Measurements from ENCODE around the gene UNC45A. TPM values are rescaled to one million over a fixed set of nuclear protein-coding genes. Genes with fewer than 3 reads are reported as not detected.

Gene UNC45A
- polyA plus RNA-seq, 3 donors: 29.3 to 42.6 (median 30.4) TPM

GRCh38 chr15:90994417-90995311 lies 59.6 kb downstream of the UNC45A start, which contains the start of gene PRC1:
Gene PRC1, minus strand, starts transcription at chr15:90994535. Its CDS starts 118 bp downstream, at chr15:90994417.
- H3K4me2 ChIP-seq (replicated peaks; ENCODE audit: extremely low read depth, low read length, poor library complexity, severe bottlenecking): peak within 1 kb of the TSS; percentile 84
- peak within 1 kb of the TSS; percentile 86 for H2AFZ ChIP-seq (ENCODE audit: insufficient read depth, low read depth, low read length, poor library complexity, severe bottlenecking)
- H3K36me3 Mint-ChIP-seq: peaks cover 24% of the 10 kb centered on the region in 2 donors
- H3K4me3 ChIP-seq (replicated peaks in 1 of 3; ENCODE audit: low read depth in 2 of 3, low read length in 3 of 3): peak within 1 kb of the TSS; percentile 67 to 99 (median 74)
- H3K27ac ChIP-seq (ENCODE audit: low read depth in 1 of 2, low read length in 2 of 2): peak within 1 kb of the TSS; percentile 68 to 87
- H3K4me1 Mint-ChIP-seq: peaks cover 26% of the 10 kb centered on the region
- DNase-seq: peak; percentile 97
- H3K36me3 ChIP-seq (replicated peaks in 1 of 2; ENCODE audit: control insufficient read depth in 1 of 2, insufficient read depth in 2 of 2, low read length in 2 of 2): peaks cover 20 to 23% of the 10 kb centered on the region in 2 donors
- peaks cover 56% of the 10 kb centered on the region for H3K79me2 ChIP-seq (ENCODE audit: insufficient read depth, low read length)
- H3K4me3 Mint-ChIP-seq: peak within 1 kb of the TSS; percentile 99 to 100
- under 1% methylated on average over 56 of the region's 75 CpGs for WGBS (ENCODE audit: insufficient coverage)
- no peaks in the 10 kb centered on the region for H3K27me3 Mint-ChIP-seq (ENCODE audit: low read depth in 3 of 3)
- peak within 1 kb of the TSS; percentile 85 for H3K9ac ChIP-seq (ENCODE audit: insufficient read depth, low read length, poor library complexity, severe bottlenecking)
- H3K9me3 ChIP-seq (replicated peaks in 1 of 2; ENCODE audit: control insufficient read depth in 1 of 2, insufficient read depth in 1 of 2, low read length in 2 of 2): no peaks in the 10 kb centered on the region
- peaks cover 0 to 3% (median 0%) of the 10 kb centered on the region in 7 donors for H3K9me3 Mint-ChIP-seq
- peak within 1 kb of the TSS; percentile 92 to 98 (median 96) for H3K27ac Mint-ChIP-seq
- no peaks in the 10 kb centered on the region for H3K27me3 ChIP-seq (ENCODE audit: control insufficient read depth in 2 of 2, insufficient read depth in 2 of 2, low read length in 2 of 2)
- peaks cover 13 to 16% of the 10 kb centered on the region in 2 donors for H3K4me1 ChIP-seq (ENCODE audit: control insufficient read depth in 1 of 2, insufficient read depth in 2 of 2, low read length in 2 of 2)
- TF ChIP-seq, protein P1, sequence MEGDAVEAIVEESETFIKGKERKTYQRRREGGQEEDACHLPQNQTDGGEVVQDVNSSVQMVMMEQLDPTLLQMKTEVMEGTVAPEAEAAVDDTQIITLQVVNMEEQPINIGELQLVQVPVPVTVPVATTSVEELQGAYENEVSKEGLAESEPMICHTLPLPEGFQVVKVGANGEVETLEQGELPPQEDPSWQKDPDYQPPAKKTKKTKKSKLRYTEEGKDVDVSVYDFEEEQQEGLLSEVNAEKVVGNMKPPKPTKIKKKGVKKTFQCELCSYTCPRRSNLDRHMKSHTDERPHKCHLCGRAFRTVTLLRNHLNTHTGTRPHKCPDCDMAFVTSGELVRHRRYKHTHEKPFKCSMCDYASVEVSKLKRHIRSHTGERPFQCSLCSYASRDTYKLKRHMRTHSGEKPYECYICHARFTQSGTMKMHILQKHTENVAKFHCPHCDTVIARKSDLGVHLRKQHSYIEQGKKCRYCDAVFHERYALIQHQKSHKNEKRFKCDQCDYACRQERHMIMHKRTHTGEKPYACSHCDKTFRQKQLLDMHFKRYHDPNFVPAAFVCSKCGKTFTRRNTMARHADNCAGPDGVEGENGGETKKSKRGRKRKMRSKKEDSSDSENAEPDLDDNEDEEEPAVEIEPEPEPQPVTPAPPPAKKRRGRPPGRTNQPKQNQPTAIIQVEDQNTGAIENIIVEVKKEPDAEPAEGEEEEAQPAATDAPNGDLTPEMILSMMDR (IDR thresholded peaks at IDR 0.05): no peak
- no peaks in the 10 kb centered on the region for H4K20me1 ChIP-seq (ENCODE audit: insufficient read depth, low read length)
- intact Hi-C loops (cut with micrococcal nuclease): loop anchor here in 1 of 2 donors (2.0 kb wide), 1 partner anchor 40 kb away; the partner anchor contains the start of gene RCCD1

DNA sequence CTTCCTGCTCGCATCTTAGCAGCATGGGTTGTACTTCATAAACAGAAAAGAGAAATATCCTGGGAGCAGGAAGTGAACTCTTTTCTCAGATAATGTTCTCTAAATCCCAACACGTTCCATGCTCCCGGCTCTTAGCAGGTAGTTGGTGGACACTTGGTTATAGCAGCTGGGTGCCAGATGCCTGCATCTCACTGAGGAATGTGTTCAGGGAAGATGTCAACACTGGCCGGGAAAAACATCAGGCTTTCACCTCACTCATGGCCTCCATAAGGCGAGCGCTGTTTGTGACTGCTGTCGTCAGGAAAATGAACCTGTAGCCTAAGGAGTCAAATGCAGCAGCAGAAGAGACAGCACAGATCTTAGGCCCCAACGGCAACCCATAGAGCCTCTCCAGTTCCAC lies 63.7 kb downstream of the UNC45A start:
- no peak overlapping the region for H2AFZ ChIP-seq (ENCODE audit: insufficient read depth, low read depth, low read length, poor library complexity, severe bottlenecking)
- H3K36me3 Mint-ChIP-seq: peaks cover 57 to 63% of the 10 kb centered on the region in 2 donors
- intact Hi-C loops (cut with micrococcal nuclease): no loop called here
- H3K4me3 Mint-ChIP-seq: no peak overlapping the region
- H3K4me3 ChIP-seq (replicated peaks in 1 of 3; ENCODE audit: low read depth in 2 of 3, low read length in 3 of 3): no peak overlapping the region
- peak overlapping the region in 1 of 7 donors; percentile 50 for H3K27ac Mint-ChIP-seq
- H3K27ac ChIP-seq (ENCODE audit: low read depth in 1 of 2, low read length in 2 of 2): no peak overlapping the region
- DNase-seq: no peak
- H3K79me2 ChIP-seq (ENCODE audit: insufficient read depth, low read length): peaks cover 16% of the 10 kb centered on the region
- H3K4me1 ChIP-seq (ENCODE audit: control insufficient read depth in 1 of 2, insufficient read depth in 2 of 2, low read length in 2 of 2): peaks cover 8% of the 10 kb centered on the region in 2 donors
- H3K27me3 Mint-ChIP-seq (ENCODE audit: low read depth in 3 of 3): peaks cover 0 to 2% (median 0%) of the 10 kb centered on the region in 3 donors
- no peak overlapping the region for H3K9ac ChIP-seq (ENCODE audit: insufficient read depth, low read length, poor library complexity, severe bottlenecking)
- no peaks in the 10 kb centered on the region for H3K27me3 ChIP-seq (ENCODE audit: control insufficient read depth in 2 of 2, insufficient read depth in 2 of 2, low read length in 2 of 2)
- peaks cover 57 to 64% of the 10 kb centered on the region in 2 donors for H3K36me3 ChIP-seq (replicated peaks in 1 of 2; ENCODE audit: control insufficient read depth in 1 of 2, insufficient read depth in 2 of 2, low read length in 2 of 2)
- TF ChIP-seq, protein P1 (IDR thresholded peaks at IDR 0.05): no peak
- peaks cover 6% of the 10 kb centered on the region for H3K4me1 Mint-ChIP-seq
- no peak overlapping the region for H3K4me2 ChIP-seq (replicated peaks; ENCODE audit: extremely low read depth, low read length, poor library complexity, severe bottlenecking)
- H3K9me3 ChIP-seq (replicated peaks in 1 of 2; ENCODE audit: control insufficient read depth in 1 of 2, insufficient read depth in 1 of 2, low read length in 2 of 2): no peaks in the 10 kb centered on the region
- peaks cover 0 to 3% (median 0%) of the 10 kb centered on the region in 7 donors for H3K9me3 Mint-ChIP-seq
- 84% methylated on average over 5 of the region's 8 CpGs for WGBS (ENCODE audit: insufficient coverage)
- H4K20me1 ChIP-seq (ENCODE audit: insufficient read depth, low read length): no peaks in the 10 kb centered on the region

Data from CD14-positive monocyte (primary cell).